Trophoblast cell (in vitro differentiated cells and primary cell): ENCODE results near the gene ARHGAP22.

Experiments
- DNase-seq, 2 donors: peaks; one replicate each; pipeline ENCODE4 v3.0.0-alpha.2; 2016
- H2AFZ ChIP-seq: 2 replicates; pipeline ENCODE4 v1.6.1; 2013; ENCODE audit warnings: low read length, moderate library complexity, mild to moderate bottlenecking; ENCODE audit not compliant: insufficient read depth, poor library complexity
- H2AK5ac ChIP-seq: 2 replicates; pipeline ENCODE4 v1.6.1; 2013; ENCODE audit warnings: mild to moderate bottlenecking, low read length
- H2BK120ac ChIP-seq: 2 replicates; pipeline ENCODE4 v1.6.1; 2013; ENCODE audit warnings: low read length, mild to moderate bottlenecking, moderate library complexity; ENCODE audit not compliant: insufficient read depth, poor library complexity
- H2BK12ac ChIP-seq: 2 replicates; pipeline ENCODE4 v1.6.1; 2013; ENCODE audit warnings: mild to moderate bottlenecking, low read length, moderate library complexity
- H2BK5ac ChIP-seq: 2 replicates; pipeline ENCODE4 v1.6.1; 2013; ENCODE audit warnings: low read length, low read depth, moderate library complexity, mild to moderate bottlenecking; ENCODE audit not compliant: poor library complexity
- H3K14ac ChIP-seq: 2 replicates; pipeline ENCODE4 v1.6.1; 2013; ENCODE audit warnings: mild to moderate bottlenecking, low read length
- H3K18ac ChIP-seq: 2 replicates; pipeline ENCODE4 v1.6.1; 2013; ENCODE audit warnings: mild to moderate bottlenecking, low read length
- H3K23ac ChIP-seq: 2 replicates; pipeline ENCODE4 v1.6.1; 2013; ENCODE audit warnings: low read length
- H3K27ac ChIP-seq: 2 replicates; pipeline ENCODE4 v1.5.1; 2013; ENCODE audit warnings: low read depth, mild to moderate bottlenecking, inconsistent platforms, low read length, moderate library complexity
- H3K27me3 ChIP-seq: 2 replicates; pipeline ENCODE4 v1.6.1; 2013; ENCODE audit warnings: inconsistent platforms, mild to moderate bottlenecking, low read length, moderate library complexity; ENCODE audit not compliant: insufficient read depth
- H3K36me3 ChIP-seq, 2 experiments: 1 replicate in 1 of 2; 2 replicates in 1 of 2; pipeline ENCODE4 v1.6.1; 2013; ENCODE audit warnings: low read length in 2 of 2, mild to moderate bottlenecking in 2 of 2, moderate library complexity in 1 of 2; ENCODE audit not compliant: insufficient read depth in 2 of 2, control insufficient read depth in 1 of 2
- H3K4ac ChIP-seq: 2 replicates; pipeline ENCODE4 v1.6.1; 2013; ENCODE audit warnings: low read depth, mild to moderate bottlenecking, low read length, moderate library complexity
- H3K4me1 ChIP-seq, 2 experiments: 1 replicate in 1 of 2; 2 replicates in 1 of 2; pipeline ENCODE4 v1.6.1; 2013; ENCODE audit warnings: low read length in 2 of 2, mild to moderate bottlenecking in 2 of 2, moderate library complexity in 1 of 2; ENCODE audit not compliant: insufficient read depth in 2 of 2, control insufficient read depth in 1 of 2
- H3K4me2 ChIP-seq: 2 replicates; pipeline ENCODE4 v1.6.1; 2013; ENCODE audit warnings: inconsistent platforms, mild to moderate bottlenecking, low read length, moderate library complexity
- H3K4me3 ChIP-seq: 2 replicates; pipeline ENCODE4 v1.5.1; 2013; ENCODE audit warnings: mild to moderate bottlenecking, low read depth, low read length, inconsistent platforms
- H3K79me1 ChIP-seq: one replicate; pipeline ENCODE4 v1.6.1; 2013; ENCODE audit warnings: low read length
- H3K79me2 ChIP-seq: 2 replicates; pipeline ENCODE4 v1.6.1; 2013; ENCODE audit warnings: low read length, mild to moderate bottlenecking; ENCODE audit not compliant: control insufficient read depth, insufficient read depth, poor library complexity
- H3K9ac ChIP-seq: 2 replicates; pipeline ENCODE4 v1.6.1; 2013; ENCODE audit warnings: mild to moderate bottlenecking, low read length
- H3K9me3 ChIP-seq: 2 replicates; pipeline ENCODE4 v1.6.1; 2013; ENCODE audit warnings: low read depth, mild to moderate bottlenecking, control low read depth, inconsistent platforms, low read length; ENCODE audit not compliant: insufficient read depth
- H4K12ac ChIP-seq: 2 replicates; pipeline ENCODE4 v1.6.1; 2013; ENCODE audit warnings: low read depth, mild to moderate bottlenecking, low read length, moderate library complexity
- H4K8ac ChIP-seq: 2 replicates; pipeline ENCODE4 v1.6.1; 2013; ENCODE audit warnings: low read depth, mild to moderate bottlenecking, low read length, moderate library complexity
- H4K91ac ChIP-seq: one replicate; pipeline ENCODE4 v1.6.1; 2013; ENCODE audit warnings: low read depth, mild to moderate bottlenecking, low read length, moderate library complexity
- WGBS: extraction: QIAGEN DNeasy Blood & Tissue Kit; methylation state at CpG from one replicate; pipeline ENCODE4 v1.1.7; 2013; ENCODE audit warnings: missing lambda C conversion rate; ENCODE audit not compliant: insufficient read length, insufficient coverage; ENCODE audit errors: extremely low coverage; 5-methylcytosine and 5-hydroxymethylcytosine counted together

The ARHGAP22 gene

DNA sequence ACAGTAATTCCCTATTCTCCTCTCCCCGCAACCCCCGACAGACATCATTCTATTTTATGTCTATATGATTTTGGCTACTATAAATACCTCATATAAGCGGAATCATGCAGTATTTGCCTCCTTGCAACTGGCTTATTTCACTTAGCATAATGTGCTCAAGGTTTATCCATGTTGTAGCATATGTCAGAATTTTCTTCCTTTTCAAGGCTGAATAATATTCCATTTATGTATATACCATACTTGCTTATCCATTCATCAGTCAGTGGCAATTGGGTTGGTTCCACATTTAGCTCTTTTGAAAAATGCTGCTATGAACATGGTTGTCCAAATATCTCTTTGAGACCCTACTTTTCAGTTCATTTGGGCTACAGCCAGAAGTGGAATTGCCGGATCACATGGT, 191.9 kb downstream of the ARHGAP22 start:
- no peak for DNase-seq
- no peaks in the 10 kb centered on the region for H3K4me1 ChIP-seq
- H2BK5ac ChIP-seq = no peak overlapping the region
- no peak overlapping the region for H3K27ac ChIP-seq
- H3K14ac ChIP-seq = no peak overlapping the region
- no peak overlapping the region for H2AK5ac ChIP-seq
- H3K36me3 ChIP-seq = peaks cover 0 to 3% of the 10 kb centered on the region in 2 experiments
- no peaks in the 10 kb centered on the region for H3K79me1 ChIP-seq
- no peak overlapping the region for H3K4me2 ChIP-seq
- H3K4ac ChIP-seq = no peak overlapping the region
- no peaks in the 10 kb centered on the region for H3K27me3 ChIP-seq
- H2BK12ac ChIP-seq = no peak overlapping the region
- no peak overlapping the region for H3K23ac ChIP-seq
- H3K4me3 ChIP-seq = no peak overlapping the region
- no peak overlapping the region for H4K12ac ChIP-seq
- no peaks in the 10 kb centered on the region for H3K9me3 ChIP-seq
- H3K18ac ChIP-seq = no peak overlapping the region
- H3K9ac ChIP-seq = no peak overlapping the region
- H2BK120ac ChIP-seq = no peak overlapping the region
- WGBS = no CpG with 5 or more reads among the region's 4 CpGs
- no peak overlapping the region for H4K8ac ChIP-seq
- H2AFZ ChIP-seq = no peak overlapping the region
- H4K91ac ChIP-seq = no peak overlapping the region
- no peaks in the 10 kb centered on the region for H3K79me2 ChIP-seq

DNA sequence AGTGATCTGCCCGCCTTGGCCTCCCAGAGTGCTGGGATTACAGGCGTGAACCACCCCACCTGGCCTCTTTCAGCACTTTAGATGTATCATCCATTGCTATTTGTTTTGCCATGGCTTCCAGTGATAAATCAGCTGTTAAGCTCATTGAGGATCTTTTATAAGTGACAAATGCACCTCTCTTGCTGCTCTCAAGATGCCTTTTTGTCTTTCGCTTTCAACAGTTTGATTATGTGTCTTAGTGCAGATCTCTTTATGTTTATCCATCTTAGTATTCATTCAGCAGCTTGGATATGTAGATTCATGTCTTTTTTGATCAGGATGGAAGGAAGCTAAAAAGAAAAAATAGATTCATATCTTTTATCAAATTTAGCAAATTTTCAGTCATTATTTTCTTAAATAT, 192.8 kb downstream of the ARHGAP22 start:
- H3K4me3 ChIP-seq = no peak overlapping the region
- no peak overlapping the region for H3K4ac ChIP-seq
- no peak overlapping the region for H2BK120ac ChIP-seq
- no peak overlapping the region for H2AK5ac ChIP-seq
- no peak overlapping the region for H3K23ac ChIP-seq
- H4K12ac ChIP-seq = no peak overlapping the region
- H2BK5ac ChIP-seq = no peak overlapping the region
- H3K27ac ChIP-seq = no peak overlapping the region
- no peak for DNase-seq
- H3K9ac ChIP-seq = no peak overlapping the region
- no peak overlapping the region for H4K91ac ChIP-seq
- no CpG with 5 or more reads among the region's 3 CpGs for WGBS
- H4K8ac ChIP-seq = no peak overlapping the region
- no peak overlapping the region for H2BK12ac ChIP-seq
- no peaks in the 10 kb centered on the region for H3K79me1 ChIP-seq
- H3K36me3 ChIP-seq = peaks cover 0 to 3% of the 10 kb centered on the region in 2 experiments
- no peak overlapping the region for H3K14ac ChIP-seq
- no peaks in the 10 kb centered on the region for H3K9me3 ChIP-seq
- no peaks in the 10 kb centered on the region for H3K4me1 ChIP-seq
- no peak overlapping the region for H2AFZ ChIP-seq
- H3K27me3 ChIP-seq = no peaks in the 10 kb centered on the region
- no peaks in the 10 kb centered on the region for H3K79me2 ChIP-seq
- no peak overlapping the region for H3K18ac ChIP-seq
- no peak overlapping the region for H3K4me2 ChIP-seq

DNA sequence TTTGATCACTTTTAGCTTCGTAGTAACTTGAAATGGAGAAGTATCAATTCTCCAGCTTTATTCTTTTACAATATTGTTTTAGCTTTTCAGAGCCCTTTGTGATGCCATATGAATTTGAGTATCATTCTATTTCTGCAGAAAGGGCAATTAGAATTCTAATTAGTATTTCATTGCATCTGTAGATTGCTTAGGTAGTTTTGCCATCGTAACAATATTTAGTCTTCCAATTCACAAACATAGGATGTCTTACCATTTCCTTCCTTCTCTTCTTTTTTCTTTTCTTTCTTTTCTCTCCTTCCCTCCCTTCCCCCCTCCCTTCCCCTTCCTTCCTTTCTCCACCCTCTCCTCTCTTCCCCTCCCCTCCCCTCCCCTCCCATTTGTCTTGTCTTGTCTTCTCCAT, 193.4 kb downstream of the ARHGAP22 start:
- no CpG with 5 or more reads among the region's 2 CpGs for WGBS
- Histone ChIP-seq H3K4ac (no peak overlapping the region), H3K79me1 (no peaks in the 10 kb centered on the region), H3K18ac (no peak overlapping the region), H3K27me3 (no peaks in the 10 kb centered on the region), H3K23ac (no peak overlapping the region), H2AK5ac (no peak overlapping the region), H2BK120ac (no peak overlapping the region), H3K14ac (no peak overlapping the region), H3K79me2 (no peaks in the 10 kb centered on the region), H2AFZ (no peak overlapping the region), H4K91ac (no peak overlapping the region), H4K8ac (no peak overlapping the region), H3K9ac (no peak overlapping the region), H3K4me3 (no peak overlapping the region), H4K12ac (no peak overlapping the region), H3K4me2 (no peak overlapping the region), H3K27ac (no peak overlapping the region), H2BK12ac (no peak overlapping the region), H3K4me1 (no peaks in the 10 kb centered on the region), H2BK5ac (no peak overlapping the region), H3K36me3 (peaks cover 0 to 3% of the 10 kb centered on the region in 2 experiments), H3K9me3 (no peaks in the 10 kb centered on the region)
- DNase-seq = no peak

DNA sequence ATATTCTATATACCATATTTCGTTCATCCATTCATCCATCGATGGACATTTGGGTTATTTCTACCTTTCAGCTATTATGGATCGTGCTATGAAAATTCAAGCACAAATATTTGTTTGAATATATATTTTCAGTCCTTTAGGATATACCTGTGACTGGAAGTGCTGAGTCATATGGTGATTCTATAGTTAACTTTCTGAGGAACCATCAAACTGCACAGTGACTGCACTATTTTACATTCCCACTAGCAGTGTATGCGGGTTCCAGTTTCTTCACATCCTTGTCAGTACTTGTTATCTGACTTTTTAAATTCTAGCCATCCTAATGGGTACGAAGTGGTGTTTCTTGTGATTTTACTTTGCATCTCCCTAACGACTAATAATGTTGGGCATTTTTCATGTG, 194.4 kb downstream of the ARHGAP22 start:
- H4K12ac ChIP-seq = no peak overlapping the region
- no peak overlapping the region for H2AFZ ChIP-seq
- H3K4me3 ChIP-seq = no peak overlapping the region
- no peaks in the 10 kb centered on the region for H3K79me1 ChIP-seq
- H2BK5ac ChIP-seq = no peak overlapping the region
- no peak overlapping the region for H2AK5ac ChIP-seq
- peaks cover 0 to 3% of the 10 kb centered on the region in 2 experiments for H3K36me3 ChIP-seq
- no CpG with 5 or more reads among the region's 6 CpGs for WGBS
- no peak overlapping the region for H2BK12ac ChIP-seq
- H3K9ac ChIP-seq = no peak overlapping the region
- H3K14ac ChIP-seq = no peak overlapping the region
- no peak overlapping the region for H3K23ac ChIP-seq
- H3K27ac ChIP-seq = no peak overlapping the region
- no peak overlapping the region for H2BK120ac ChIP-seq
- no peak overlapping the region for H4K91ac ChIP-seq
- H4K8ac ChIP-seq = no peak overlapping the region
- H3K4ac ChIP-seq = no peak overlapping the region
- no peaks in the 10 kb centered on the region for H3K79me2 ChIP-seq
- no peaks in the 10 kb centered on the region for H3K9me3 ChIP-seq
- no peaks in the 10 kb centered on the region for H3K27me3 ChIP-seq
- peaks cover 0 to 2% of the 10 kb centered on the region in 2 experiments for H3K4me1 ChIP-seq
- H3K4me2 ChIP-seq = no peak overlapping the region
- DNase-seq = peak; percentile 56 to 85
- no peak overlapping the region for H3K18ac ChIP-seq
